HepG2 (cell line): ENCODE data around the gene NAIF1. TPM values are rescaled to one million over a fixed set of nuclear protein-coding genes. Genes with fewer than 3 reads are reported as not detected.

ENCODE experiments used
- ARNT ChIP-seq: fragments of 450-650 bp; IDR thresholded peaks from 2 replicates; pipeline ENCODE4 v1.6.1; 2017
- BCL3 ChIP-seq: sonication (generic); formaldehyde crosslinking; IDR thresholded peaks from 2 replicates; pipeline ENCODE4 v1.5.1; 2020; ENCODE audit warnings: mild to moderate bottlenecking, missing genetic modification reagents, moderate library complexity
- FLYWCH1 ChIP-seq: sonication (generic); formaldehyde crosslinking; IDR thresholded peaks from 2 replicates; pipeline ENCODE4 v1.8.1; 2023; ENCODE audit warnings: mild to moderate bottlenecking, missing genetic modification reagents
- FOXK1 ChIP-seq: sonication (generic); formaldehyde crosslinking; IDR thresholded peaks from 2 replicates; pipeline ENCODE4 v1.4.0; 2020; ENCODE audit warnings: low read depth, missing genetic modification reagents, borderline replicate concordance
- FOXP4 ChIP-seq: sonication (generic); formaldehyde crosslinking; IDR thresholded peaks from 2 replicates; pipeline ENCODE4 v1.4.0; 2020; ENCODE audit warnings: missing genetic modification reagents
- GTF2F1 ChIP-seq: fragments of 150-350 bp; IDR thresholded peaks from 2 replicates; pipeline ENCODE4 v1.6.1; 2014; ENCODE audit warnings: low read length
- IKZF4 ChIP-seq: sonication (generic); formaldehyde crosslinking; IDR thresholded peaks from 2 replicates; pipeline ENCODE4 v1.5.1; 2020; ENCODE audit warnings: borderline replicate concordance, mild to moderate bottlenecking, low read depth, missing genetic modification reagents; ENCODE audit errors: not compliant biosample characterization
- MIXL1 ChIP-seq: IDR thresholded peaks from 2 replicates; pipeline ENCODE4 v1.6.1; 2016
- NFE2L2 ChIP-seq: fragments of 150-350 bp; IDR thresholded peaks from 2 replicates; pipeline ENCODE4 v1.6.1; 2014; ENCODE audit warnings: low read length
- NFIB ChIP-seq: sonication (generic); formaldehyde crosslinking; IDR thresholded peaks from 2 replicates; pipeline ENCODE4 v1.9.0; 2021; ENCODE audit warnings: missing genetic modification reagents, mild to moderate bottlenecking, borderline replicate concordance
- NR2F2 ChIP-seq: IDR thresholded peaks from 2 replicates; pipeline ENCODE4 v1.6.1; 2012; ENCODE audit warnings: low read depth, inconsistent platforms, borderline replicate concordance
- PHF20 ChIP-seq: sonication (generic); formaldehyde crosslinking; IDR thresholded peaks from 2 replicates; pipeline ENCODE4 v1.5.0; 2020; ENCODE audit warnings: mild to moderate bottlenecking, missing genetic modification reagents
- SP4 ChIP-seq: sonication (generic); formaldehyde crosslinking; IDR thresholded peaks from 2 replicates; pipeline ENCODE4 v1.8.1; 2023; ENCODE audit warnings: mild to moderate bottlenecking, missing genetic modification reagents
- SUZ12 ChIP-seq: fragments of 150-350 bp; IDR thresholded peaks from 2 replicates; pipeline ENCODE4 v1.6.1; 2014; ENCODE audit warnings: low read depth, low read length
- THYN1 ChIP-seq: sonication (generic); formaldehyde crosslinking; IDR thresholded peaks from 2 replicates; pipeline ENCODE4 v1.8.1; 2023; ENCODE audit warnings: low read depth, mild to moderate bottlenecking, moderate library complexity, missing genetic modification reagents, borderline replicate concordance
- TIGD3 ChIP-seq: sonication (generic); formaldehyde crosslinking; IDR thresholded peaks from 2 replicates; pipeline ENCODE4 v1.5.1; 2020; ENCODE audit warnings: mild to moderate bottlenecking, missing genetic modification reagents, borderline replicate concordance
- ZKSCAN5 ChIP-seq: sonication (generic); formaldehyde crosslinking; IDR thresholded peaks from 2 replicates; pipeline ENCODE4 v1.5.1; 2020; ENCODE audit warnings: mild to moderate bottlenecking, missing genetic modification reagents
- ZNF260 ChIP-seq: sonication (generic); formaldehyde crosslinking; IDR thresholded peaks from 2 replicates; pipeline ENCODE4 v1.4.0; 2020; ENCODE audit warnings: missing genetic modification reagents, low read depth, mild to moderate bottlenecking, borderline replicate concordance
- ZNF496 ChIP-seq: sonication (generic); formaldehyde crosslinking; IDR thresholded peaks from 2 replicates; pipeline ENCODE4 v1.8.1; 2023; ENCODE audit warnings: mild to moderate bottlenecking, moderate library complexity, missing genetic modification reagents; ENCODE audit not compliant: insufficient replicate concordance
- ZNF580 ChIP-seq: IDR thresholded peaks from 2 replicates; pipeline ENCODE4 v1.6.1; 2016; ENCODE audit warnings: low read depth, borderline replicate concordance
- polyA plus RNA-seq, 8 experiments: library from polyadenylated mRNA; depleted of rRNA in 3 of 8; stranded (reverse) in 7 of 8; unstranded in 1 of 8; fragments of >200 nt; fragmentation: Illumina TruSeq in 4 of 8; extraction: Trizol in 4 of 8; gene quantifications; 2 replicates each; pipeline versions ENCODE4 v1.2.1 to v1.2.3, GENCODE V29; 2011 to 2016; ENCODE audit warnings: low read depth in 4 of 8, missing spikeins in 1 of 8, mixed read lengths in 1 of 8; ENCODE audit not compliant: insufficient read depth in 1 of 8
- total RNA-seq, 5 experiments: library from RNA; depleted of rRNA; stranded (reverse); fragments of >200 nt; fragmentation: Illumina TruSeq; extraction: Trizol; gene quantifications; 2 replicates each; pipeline ENCODE4 v1.2.3, GENCODE V29; 2016; ENCODE audit warnings: low read depth in 1 of 5
- TF ChIP-seq, protein P1 (sequence below): sonication (generic); formaldehyde crosslinking; IDR thresholded peaks from 2 replicates; pipeline ENCODE4 v1.5.0; 2020; ENCODE audit warnings: missing genetic modification reagents
- TF ChIP-seq, protein P2 (sequence below): sonication (generic); formaldehyde crosslinking; IDR thresholded peaks from 2 replicates; pipeline ENCODE4 v1.5.0; 2020; ENCODE audit warnings: mild to moderate bottlenecking, missing genetic modification reagents

NAIF1 gene
- total and polyA plus RNA-seq, 2 of the 13 experiments (the other 11 are each of a cell fraction or from before 2014, with no cell fraction given) = 6.0 to 6.9 TPM

- no peak for TF ChIP-seq TIGD3
- TF ChIP-seq GTF2F1 = no peak
- TF ChIP-seq SP4 (CRISPR knock-in tag) = no peak
- TF ChIP-seq ZNF580 = peak; percentile 73
- TF ChIP-seq, protein P1, sequence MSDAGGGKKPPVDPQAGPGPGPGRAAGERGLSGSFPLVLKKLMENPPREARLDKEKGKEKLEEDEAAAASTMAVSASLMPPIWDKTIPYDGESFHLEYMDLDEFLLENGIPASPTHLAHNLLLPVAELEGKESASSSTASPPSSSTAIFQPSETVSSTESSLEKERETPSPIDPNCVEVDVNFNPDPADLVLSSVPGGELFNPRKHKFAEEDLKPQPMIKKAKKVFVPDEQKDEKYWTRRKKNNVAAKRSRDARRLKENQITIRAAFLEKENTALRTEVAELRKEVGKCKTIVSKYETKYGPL (CRISPR knock-in tag) = no peak
- no peak for TF ChIP-seq BCL3 (CRISPR knock-in tag)
- no peak for TF ChIP-seq NFIB (CRISPR knock-in tag)
- no peak for TF ChIP-seq FLYWCH1 (CRISPR knock-in tag)
- TF ChIP-seq ZKSCAN5 (CRISPR knock-in tag) = no peak
- TF ChIP-seq ZNF260 (CRISPR knock-in tag) = no peak
- no peak for TF ChIP-seq NFE2L2
- no peak for TF ChIP-seq ZNF496
- TF ChIP-seq NR2F2 = no peak
- TF ChIP-seq PHF20 (CRISPR knock-in tag) = no peak
- TF ChIP-seq, protein P2, sequence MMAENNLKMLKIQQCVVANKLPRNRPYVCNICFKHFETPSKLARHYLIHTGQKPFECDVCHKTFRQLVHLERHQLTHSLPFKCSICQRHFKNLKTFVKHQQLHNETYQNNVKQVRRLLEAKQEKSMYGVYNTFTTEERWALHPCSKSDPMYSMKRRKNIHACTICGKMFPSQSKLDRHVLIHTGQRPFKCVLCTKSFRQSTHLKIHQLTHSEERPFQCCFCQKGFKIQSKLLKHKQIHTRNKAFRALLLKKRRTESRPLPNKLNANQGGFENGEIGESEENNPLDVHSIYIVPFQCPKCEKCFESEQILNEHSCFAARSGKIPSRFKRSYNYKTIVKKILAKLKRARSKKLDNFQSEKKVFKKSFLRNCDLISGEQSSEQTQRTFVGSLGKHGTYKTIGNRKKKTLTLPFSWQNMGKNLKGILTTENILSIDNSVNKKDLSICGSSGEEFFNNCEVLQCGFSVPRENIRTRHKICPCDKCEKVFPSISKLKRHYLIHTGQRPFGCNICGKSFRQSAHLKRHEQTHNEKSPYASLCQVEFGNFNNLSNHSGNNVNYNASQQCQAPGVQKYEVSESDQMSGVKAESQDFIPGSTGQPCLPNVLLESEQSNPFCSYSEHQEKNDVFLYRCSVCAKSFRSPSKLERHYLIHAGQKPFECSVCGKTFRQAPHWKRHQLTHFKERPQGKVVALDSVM = peak; percentile 18; the same call in 1 of the 2 replicates
- TF ChIP-seq THYN1 (CRISPR knock-in tag) = no peak
- no peak for TF ChIP-seq ARNT
- no peak for TF ChIP-seq SUZ12
- TF ChIP-seq MIXL1 = 0 out of 2 replicates have a peak, but pooled peaks have one; percentile 27
- TF ChIP-seq FOXK1 (CRISPR knock-in tag) = peak; percentile 28; the same call in 1 of the 2 replicates
- no peak for TF ChIP-seq IKZF4
- peak; percentile 55; the same call in 1 of the 2 replicates for TF ChIP-seq FOXP4 (CRISPR knock-in tag)
Observed at GRCh38 chr9:128104171-128104618, 37.1 kb upstream of the NAIF1 start (continued).
